Measurements from ENCODE around the gene SECISBP2L.
A peak's percentile ranks its signal among the peaks of the same experiment; 100 is the strongest.

Gene SECISBP2L

GRCh38 chr15:48983300-48983699 is 62.9 kb downstream of the SECISBP2L start:
- H3K4me3 ChIP-seq (ENCODE audit: low read depth, low read length): no peak overlapping the region
- DNase-seq: no peak
- TF ChIP-seq CTCF (IDR thresholded peaks at IDR 0.05; ENCODE audit: low read depth, low read length): no peak
- H3K36me3 ChIP-seq: no peaks in the 10 kb centered on the region
- H3K9me3 ChIP-seq (ENCODE audit: severe bottlenecking): no peaks in the 10 kb centered on the region
- no peaks in the 10 kb centered on the region for H3K27me3 ChIP-seq (ENCODE audit: insufficient read depth, low read depth, severe bottlenecking)
- no peak overlapping the region for H3K27ac ChIP-seq

GRCh38 chr15:48981941-48982340 is 64.3 kb downstream of the SECISBP2L start:
- H3K27me3 ChIP-seq (ENCODE audit: insufficient read depth, low read depth, severe bottlenecking): no peaks in the 10 kb centered on the region
- no peak overlapping the region for H3K4me3 ChIP-seq (ENCODE audit: low read depth, low read length)
- H3K9me3 ChIP-seq (ENCODE audit: severe bottlenecking): no peaks in the 10 kb centered on the region
- no peak for DNase-seq
- no peak for TF ChIP-seq CTCF (IDR thresholded peaks at IDR 0.05; ENCODE audit: low read depth, low read length)
- H3K27ac ChIP-seq: no peak overlapping the region
- H3K36me3 ChIP-seq: no peaks in the 10 kb centered on the region

- no peak overlapping the region for H3K27ac ChIP-seq
- no peaks in the 10 kb centered on the region for H3K9me3 ChIP-seq (ENCODE audit: severe bottlenecking)
- no peak for DNase-seq
These were observed 67.6 kb downstream of the SECISBP2L start for GRCh38 chr15:48978638-48979037.

GRCh38 chr15:48976444-48977088 is 69.7 kb downstream of the SECISBP2L start:
- H3K27ac ChIP-seq: no peak overlapping the region; the same call in 1 of the 2 replicates
- H3K9me3 ChIP-seq (ENCODE audit: severe bottlenecking): no peaks in the 10 kb centered on the region
- H3K4me3 ChIP-seq (ENCODE audit: low read depth, low read length): no peak overlapping the region
- no peak for DNase-seq
- H3K27me3 ChIP-seq (ENCODE audit: insufficient read depth, low read depth, severe bottlenecking): no peaks in the 10 kb centered on the region
- TF ChIP-seq CTCF (IDR thresholded peaks at IDR 0.05; ENCODE audit: low read depth, low read length): no peak
- H3K36me3 ChIP-seq: no peaks in the 10 kb centered on the region

More at GRCh38 chr15:48978638-48979037, 67.6 kb downstream of the SECISBP2L start:
- Histone ChIP-seq H3K36me3 (no peaks in the 10 kb centered on the region), H3K27me3 (ENCODE audit: insufficient read depth, low read depth, severe bottlenecking) (no peaks in the 10 kb centered on the region), H3K4me3 (ENCODE audit: low read depth, low read length) (no peak overlapping the region)
- TF ChIP-seq CTCF (IDR thresholded peaks at IDR 0.05; ENCODE audit: low read depth, low read length): no peak

GRCh38 chr15:48975472-48976419 is 70.5 kb downstream of the SECISBP2L start:
- no peaks in the 10 kb centered on the region for H3K9me3 ChIP-seq (ENCODE audit: severe bottlenecking)
- peak; percentile 83 for TF ChIP-seq CTCF (IDR thresholded peaks at IDR 0.05; ENCODE audit: low read depth, low read length)
- H3K36me3 ChIP-seq: no peaks in the 10 kb centered on the region
- peak overlapping the region; percentile 57 for H3K27ac ChIP-seq
- H3K27me3 ChIP-seq (ENCODE audit: insufficient read depth, low read depth, severe bottlenecking): no peaks in the 10 kb centered on the region
- DNase-seq: peak; percentile 89
- H3K4me3 ChIP-seq (ENCODE audit: low read depth, low read length): peak overlapping the region; percentile 62
